GM21360 (cell line): ENCODE measurements around the gene CORO7.
"Not testable (repeated sequence)": the region's sequence is repeated elsewhere in the genome, so short reads cannot be mapped to it uniquely, and the experiment has no call there.

Source experiments
- ATAC-seq: cut with Tn5 transposase; IDR thresholded peaks from one replicate; pipeline ENCODE4 v1.9.1; 2021; ENCODE audit warnings: mild to moderate bottlenecking, moderate library complexity; ENCODE audit not compliant: unreplicated experiment

Gene CORO7

DNA sequence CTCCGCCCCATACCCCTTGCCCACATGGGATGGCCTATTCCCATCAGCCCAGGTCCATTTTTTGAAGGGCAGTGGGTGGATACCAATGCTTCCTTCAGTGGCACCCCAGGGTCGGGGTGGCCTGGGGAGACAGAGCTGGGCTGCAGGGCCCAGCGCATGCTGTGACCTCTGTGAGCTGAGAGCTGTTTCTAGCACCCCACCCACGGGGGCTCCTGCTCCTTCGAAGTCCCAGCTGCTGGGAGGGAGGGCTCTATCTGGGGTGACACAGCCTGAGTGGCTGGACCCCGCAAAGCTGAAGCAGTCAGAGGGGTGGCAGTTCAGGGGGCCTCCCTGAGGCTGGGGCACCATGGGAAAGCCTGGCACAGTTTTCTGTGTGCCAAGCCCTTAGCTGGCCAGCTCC lies 76.0 kb downstream of the CORO7 start:
- ATAC-seq, result no peak

GRCh38 chr16:4339909-4340308 lies 76.5 kb downstream of the CORO7 start:
- no peak for ATAC-seq

GRCh38 chr16:4339455-4339854 lies 76.9 kb downstream of the CORO7 start:
- no peak for ATAC-seq

DNA sequence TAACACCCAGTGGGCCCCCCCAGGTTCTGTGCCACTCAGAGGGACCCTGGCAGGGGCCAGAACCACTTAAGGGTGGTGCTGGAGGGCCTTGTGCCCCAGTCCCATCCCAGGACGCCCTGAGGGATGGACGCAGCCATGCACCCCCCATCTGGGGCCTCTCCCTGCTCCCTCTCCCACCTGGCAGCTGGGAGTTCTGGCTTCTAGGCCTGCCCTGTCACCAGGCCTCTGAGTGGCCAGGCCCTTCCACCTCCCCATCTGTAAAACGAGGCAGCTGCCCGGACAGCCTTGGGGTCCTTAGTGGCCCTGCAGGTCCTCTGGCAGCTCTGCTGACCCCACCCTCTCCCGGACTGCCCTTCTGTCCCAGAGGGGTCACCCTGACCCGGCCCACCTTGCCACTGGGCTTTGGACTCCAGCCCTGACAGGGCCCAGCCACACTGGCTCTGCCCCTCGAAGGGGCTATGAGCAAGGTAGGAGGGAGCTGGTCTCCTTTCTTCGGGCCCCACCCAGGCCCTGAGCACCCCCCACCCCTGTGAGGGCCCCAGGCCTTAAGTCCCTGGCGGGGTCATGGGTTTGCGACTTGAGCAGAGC lies 77.6 kb downstream of the CORO7 start:
- ATAC-seq, result no peak

DNA sequence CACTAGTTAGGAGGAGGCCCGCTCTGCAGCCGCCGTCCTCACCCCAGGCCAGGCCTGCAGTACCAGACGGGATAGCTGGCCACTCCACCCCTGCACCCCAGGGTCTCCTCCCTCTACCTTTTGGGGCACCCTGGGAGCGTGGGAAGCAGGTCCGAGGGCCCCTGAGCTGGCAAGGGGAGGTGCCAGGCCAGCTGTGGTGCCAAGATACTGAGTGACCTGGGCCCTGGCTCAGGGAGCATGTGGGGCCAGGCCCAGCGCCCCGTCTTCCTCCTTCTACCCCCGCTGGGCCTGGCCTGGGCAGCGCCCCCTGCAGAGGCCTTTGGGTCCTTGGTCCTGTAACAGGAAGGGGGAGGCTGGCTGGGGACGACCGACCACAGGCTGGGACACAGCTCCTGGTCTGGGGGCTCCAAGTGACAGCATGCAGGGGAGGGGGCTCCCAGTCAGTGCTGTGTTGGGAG lies 78.2 kb downstream of the CORO7 start:
- no peak for ATAC-seq

- ATAC-seq, result no peak
Measured at GRCh38 chr16:4337540-4338088, 78.8 kb downstream of the CORO7 start.

DNA sequence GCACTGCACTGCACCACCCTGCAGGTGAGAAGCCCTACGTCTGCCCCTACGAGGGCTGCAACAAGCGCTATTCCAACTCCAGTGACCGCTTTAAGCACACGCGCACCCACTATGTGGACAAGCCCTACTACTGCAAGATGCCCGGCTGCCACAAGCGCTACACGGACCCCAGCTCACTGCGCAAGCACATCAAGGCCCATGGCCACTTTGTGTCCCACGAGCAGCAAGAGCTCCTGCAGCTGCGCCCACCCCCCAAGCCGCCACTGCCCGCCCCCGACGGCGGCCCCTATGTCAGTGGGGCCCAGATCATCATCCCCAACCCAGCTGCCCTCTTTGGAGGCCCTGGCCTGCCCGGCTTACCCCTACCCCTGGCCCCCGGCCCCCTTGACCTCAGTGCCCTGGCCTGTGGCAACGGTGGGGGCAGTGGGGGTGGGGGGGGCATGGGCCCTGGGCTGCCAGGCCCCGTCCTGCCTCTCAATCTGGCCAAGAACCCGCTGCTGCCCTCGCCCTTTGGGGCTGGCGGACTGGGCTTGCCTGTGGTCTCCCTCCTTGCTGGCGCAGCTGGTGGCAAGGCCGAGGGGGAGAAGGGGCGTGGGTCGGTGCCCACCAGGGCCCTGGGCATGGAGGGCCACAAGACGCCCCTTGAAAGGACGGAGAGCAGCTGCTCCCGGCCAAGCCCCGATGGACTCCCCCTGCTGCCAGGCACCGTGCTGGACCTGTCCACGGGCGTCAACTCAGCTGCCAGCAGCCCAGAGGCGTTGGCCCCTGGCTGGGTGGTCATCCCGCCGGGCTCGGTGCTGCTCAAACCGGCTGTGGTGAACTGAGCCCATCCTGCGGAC lies 79.5 kb downstream of the CORO7 start:
- no peak for ATAC-seq

- no peak for ATAC-seq
Measured at GRCh38 chr16:4334724-4335495, 81.5 kb downstream of the CORO7 start.

DNA sequence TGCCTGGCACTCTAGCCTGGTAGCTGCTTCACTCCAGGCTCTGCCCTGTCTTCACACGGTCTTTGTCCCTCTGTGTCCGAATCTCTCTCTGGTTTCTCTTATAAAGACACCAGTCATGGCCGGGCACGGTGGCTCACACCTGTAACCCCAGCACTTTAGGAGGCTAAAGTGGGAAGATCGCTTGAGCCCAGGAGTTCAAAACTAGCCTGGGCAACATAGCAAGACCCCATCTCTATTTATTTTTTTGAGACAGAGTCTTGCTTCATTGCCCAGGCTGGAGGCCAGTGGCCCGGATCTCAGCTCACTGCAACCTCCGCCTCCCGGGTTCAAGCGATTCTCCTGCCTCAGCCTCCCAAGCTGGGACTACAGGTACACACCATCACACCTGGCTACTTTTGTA lies 82.7 kb downstream of the CORO7 start:
- not testable (repeated sequence) for ATAC-seq

DNA sequence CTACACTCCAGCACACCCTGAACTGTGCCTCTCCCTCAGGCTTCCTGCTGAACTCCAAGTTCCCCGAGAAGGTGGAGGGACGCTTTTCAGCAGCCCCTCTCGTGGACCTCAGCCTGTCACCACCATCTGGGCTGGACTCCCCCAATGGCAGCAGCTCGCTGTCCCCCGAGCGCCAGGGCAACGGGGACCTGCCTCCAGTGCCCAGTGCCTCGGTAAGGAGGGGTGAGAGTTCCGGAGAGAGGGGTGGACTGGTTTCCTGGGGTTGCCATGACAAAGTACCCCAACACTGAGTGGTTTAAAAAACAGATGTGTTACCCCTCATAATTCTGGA lies 83.1 kb downstream of the CORO7 start:
- ATAC-seq, result no peak

DNA sequence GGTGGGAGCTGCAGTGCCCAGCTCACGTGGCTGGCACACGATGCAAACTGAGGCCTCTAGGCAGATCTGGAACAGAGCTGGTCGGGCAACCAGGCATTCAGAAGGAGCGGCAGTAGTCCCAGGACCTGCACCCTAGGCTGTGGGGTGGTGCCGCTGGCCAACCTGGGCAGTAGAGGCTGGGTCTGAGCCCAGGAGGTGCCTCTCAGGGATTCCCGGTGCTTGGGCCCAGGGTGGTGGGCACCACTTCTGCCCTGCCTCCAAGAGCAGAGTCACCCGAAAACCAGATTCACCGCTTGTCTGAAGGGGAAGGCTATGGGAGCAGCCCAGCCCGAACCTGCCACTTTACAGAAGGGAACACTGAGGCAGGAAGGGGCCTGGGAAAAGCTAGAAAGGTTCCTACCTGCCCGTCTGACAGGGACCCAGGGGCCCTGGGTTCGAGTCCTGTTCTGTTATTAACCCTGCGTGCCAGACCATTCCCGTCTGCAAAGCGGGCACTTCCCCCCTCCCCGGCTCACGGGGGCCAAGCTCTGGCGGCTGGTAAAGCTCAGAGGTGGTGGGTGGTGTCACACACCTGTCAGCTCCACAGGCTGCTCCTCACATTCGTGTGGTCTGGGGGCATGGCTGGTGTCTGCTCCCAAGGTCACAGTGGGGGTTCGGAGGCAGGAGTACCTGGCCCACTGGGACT lies 83.6 kb downstream of the CORO7 start:
- ATAC-seq, result no peak

DNA sequence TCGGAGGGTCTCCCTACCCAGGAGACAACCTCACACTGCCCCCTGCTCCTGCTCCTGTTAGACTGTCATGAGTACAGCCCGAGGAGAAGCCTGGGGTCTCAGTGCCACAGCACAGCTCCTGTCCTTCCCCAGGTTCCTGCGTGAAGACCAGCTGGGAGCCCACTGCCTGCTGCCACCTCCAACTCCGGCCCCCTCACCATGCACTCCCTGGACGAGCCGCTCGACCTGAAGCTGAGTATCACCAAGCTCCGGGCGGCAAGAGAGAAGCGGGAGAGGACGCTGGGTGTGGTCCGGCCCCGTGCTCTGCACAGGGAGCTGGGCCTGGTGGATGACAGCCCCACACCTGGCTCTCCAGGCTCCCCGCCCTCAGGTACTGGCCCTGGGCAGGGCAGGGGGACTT lies 84.3 kb downstream of the CORO7 start:
- ATAC-seq, result no peak

DNA sequence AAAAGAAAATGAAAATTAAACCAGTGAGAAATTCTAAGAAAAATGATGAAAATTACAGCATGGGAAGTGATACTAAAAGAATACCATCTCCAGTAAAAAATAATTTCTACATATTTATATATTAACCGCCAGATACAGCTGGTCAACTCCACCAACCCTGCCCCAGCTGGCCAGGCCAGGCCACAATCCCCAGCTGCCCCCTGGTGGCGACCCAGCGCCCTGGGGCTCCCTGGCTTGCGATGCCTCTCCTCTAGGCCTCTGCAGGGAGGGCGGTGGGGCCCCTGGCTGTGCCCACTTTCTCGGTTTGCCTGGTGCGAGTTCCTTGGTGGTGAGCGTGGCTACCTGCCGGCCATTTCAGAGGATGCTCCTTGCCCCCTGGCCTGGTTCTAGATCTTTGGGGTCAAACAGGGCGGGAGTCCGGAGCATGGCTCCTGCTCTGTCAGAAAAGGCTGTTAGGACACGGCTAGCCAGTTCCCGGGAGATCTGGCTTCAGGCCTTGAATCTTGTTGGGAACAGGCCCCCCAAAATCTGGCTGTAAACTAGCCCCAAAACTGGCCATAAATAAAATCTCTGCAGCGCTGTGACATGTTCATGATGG lies 86.0 kb downstream of the CORO7 start:
- ATAC-seq, result no peak

DNA sequence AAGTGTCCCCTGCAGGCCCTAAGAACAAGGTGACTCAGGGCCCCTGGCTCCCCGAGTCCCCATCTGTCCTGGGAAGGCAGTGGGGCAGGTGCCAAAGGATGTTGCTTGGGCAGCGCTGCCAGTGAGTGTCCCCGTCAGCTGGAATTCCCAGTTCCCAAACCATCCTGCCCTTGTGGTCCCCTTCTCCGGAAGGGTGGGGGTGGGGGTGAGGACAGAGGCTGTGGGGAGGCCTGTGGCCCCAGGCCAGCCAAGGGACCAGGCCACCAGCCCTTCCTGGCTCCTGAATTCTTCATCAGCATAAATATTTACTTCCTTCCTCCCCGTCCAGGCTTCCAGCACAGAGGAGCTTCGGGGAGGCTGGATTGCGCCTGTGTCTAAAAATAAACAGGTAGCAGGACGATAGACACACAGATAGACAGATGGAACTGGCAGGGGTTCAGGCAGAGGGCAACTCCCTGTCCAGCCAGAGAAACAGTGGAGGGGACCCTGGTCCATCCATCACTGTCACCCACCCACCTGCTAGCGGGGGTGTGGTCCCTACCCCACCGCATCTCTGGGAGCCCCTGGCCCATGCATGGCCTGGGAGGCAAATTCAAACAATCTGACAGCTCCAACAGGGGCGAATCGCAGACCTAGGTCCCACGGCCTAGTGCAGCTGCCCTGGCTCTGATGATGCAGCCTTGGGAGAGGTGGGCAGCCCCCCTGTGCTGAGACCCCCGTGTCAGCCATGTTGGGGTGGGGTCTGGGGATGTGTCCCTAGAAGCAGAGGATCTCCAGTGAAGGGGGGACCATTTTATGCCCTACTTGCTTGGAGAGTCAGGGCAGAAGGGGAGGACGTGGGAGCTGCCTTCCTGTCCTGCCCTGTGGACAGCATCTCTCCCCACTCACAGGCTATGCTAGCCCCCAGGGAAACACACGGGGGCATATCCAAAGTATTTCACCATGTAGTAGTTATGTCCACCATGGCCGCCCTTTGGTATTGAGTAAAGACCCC lies 87.3 kb downstream of the CORO7 start:
- no peak for ATAC-seq

GRCh38 chr16:4328046-4328781 lies 88.2 kb downstream of the CORO7 start:
- ATAC-seq, result no peak

- no peak for ATAC-seq
Measured at GRCh38 chr16:4327386-4328045, 88.9 kb downstream of the CORO7 start.

GRCh38 chr16:4325253-4325758 lies 91.1 kb downstream of the CORO7 start:
- ATAC-seq, result no peak
